K562 (cell line): Measurements from ENCODE around the gene PCED1B. TPM values are rescaled to one million over a fixed set of nuclear protein-coding genes. Genes with fewer than 3 reads are reported as not detected.

Experiments used
- ATAC-seq: fragments of 200-7000 bp; cut with Tn5 transposase; 3 replicates; pipeline ENCODE4 v1.9.1; 2020; ENCODE audit warnings: moderate library complexity
- BruUV-seq: library from RNA; stranded (reverse); fragments of 400-500 nt; replicated peaks from 2 replicates; lab custom pipeline; 2021; lab: Mats Ljungman, UMichigan
- CTCF ChIA-PET: fragments of 300-600 bp; formaldehyde crosslinking; extraction: SDS; loops from one replicate; lab custom pipeline; 2021; ENCODE audit warnings: low intra/inter-chr PET ratio; lab: Yijun Ruan, JAX
- POLR2A ChIA-PET: fragments of 300-600, 350-650 bp; sonication (Branson Sonifier 250); formaldehyde crosslinking; extraction: SDS; loops from one replicate; lab custom pipeline; 2021; ENCODE audit warnings: antibody characterized with exemption, inconsistent platforms; lab: Yijun Ruan, JAX
- DNase-seq, 4 experiments: peaks; one replicate each; pipeline versions ENCODE4 v3.0.0 to v3.0.0-alpha.2; 2011 to 2018; ENCODE audit warnings: low spot score in 3 of 4, mixed read lengths in 3 of 4; ENCODE audit errors: extremely low read depth in 1 of 4
- FAIRE-seq: peaks from 2 replicates; lab custom pipeline; 2011; peaks lifted over from hg19 to GRCh38; lab: Jason Lieb, UNC
- H2AFZ ChIP-seq: 2 replicates; pipeline ENCODE4 v1.6.0; 2011; ENCODE audit warnings: low read depth, low read length, control low read depth, inconsistent platforms
- H3K27ac ChIP-seq: fragments of 200-600 bp; 3 replicates; pipeline ENCODE4 v1.8.0; 2011; ENCODE audit warnings: low read depth, mild to moderate bottlenecking, control low read depth, inconsistent platforms, low read length, moderate library complexity, mixed read lengths; ENCODE audit errors: extremely low read depth
- H3K27me3 ChIP-seq, 2 experiments: fragments of 300-600 bp in 1 of 2; 2 replicates in 1 of 2; 3 replicates in 1 of 2; pipeline versions ENCODE4 v1.6.0 to v1.8.0; 2011; ENCODE audit warnings: inconsistent platforms in 2 of 2, low read length in 2 of 2, mild to moderate bottlenecking in 1 of 2, mixed read lengths in 1 of 2, moderate library complexity in 1 of 2; ENCODE audit not compliant: control insufficient read depth in 2 of 2, insufficient read depth in 2 of 2
- H3K36me3 ChIP-seq: fragments of 300-600 bp; 3 replicates; pipeline ENCODE4 v1.8.0; 2011; ENCODE audit warnings: mild to moderate bottlenecking, low read length, inconsistent platforms; ENCODE audit not compliant: control insufficient read depth, insufficient read depth
- H3K4me1 ChIP-seq, 2 experiments: fragments of 200-600 bp in 1 of 2; replicated peaks in 1 of 2; 2 replicates in 1 of 2; 3 replicates in 1 of 2; pipeline versions ENCODE4 v1.5.1 to v1.8.0; 2011; ENCODE audit warnings: inconsistent platforms in 2 of 2, low read length in 2 of 2, mild to moderate bottlenecking in 1 of 2, mixed read lengths in 1 of 2, moderate library complexity in 1 of 2; ENCODE audit not compliant: control insufficient read depth in 2 of 2, insufficient read depth in 2 of 2
- H3K4me2 ChIP-seq: 2 replicates; pipeline ENCODE4 v1.6.1; 2011; ENCODE audit warnings: low read length, control low read depth, inconsistent platforms, mixed read lengths; ENCODE audit not compliant: insufficient read depth
- H3K4me3 ChIP-seq: fragments of 200-600 bp; sonication (generic), shearing (Covaris generic); 2 replicates; pipeline ENCODE4 v1.5.1; 2016; ENCODE audit warnings: control low read depth, inconsistent platforms
- H3K79me2 ChIP-seq: fragments of 200-600 bp; 3 replicates; pipeline ENCODE4 v1.8.0; 2011; ENCODE audit warnings: low read length, inconsistent platforms; ENCODE audit not compliant: control insufficient read depth, insufficient read depth
- H3K9ac ChIP-seq, 2 experiments: 2 replicates each; pipeline versions ENCODE4 v1.6.0 to v1.6.1; 2011; ENCODE audit warnings: low read depth in 2 of 2, low read length in 2 of 2, control low read depth in 1 of 2, inconsistent platforms in 1 of 2, mild to moderate bottlenecking in 1 of 2, mixed read lengths in 1 of 2; ENCODE audit not compliant: insufficient read depth in 1 of 2
- H3K9me1 ChIP-seq: one replicate; pipeline ENCODE4 v1.6.0; 2011; ENCODE audit warnings: inconsistent platforms, mild to moderate bottlenecking, low read length, moderate library complexity; ENCODE audit not compliant: control insufficient read depth, insufficient read depth
- H3K9me3 ChIP-seq: replicated peaks from 2 replicates; pipeline ENCODE4 v1.5.1; 2011; ENCODE audit warnings: low read depth, low read length, inconsistent platforms; ENCODE audit not compliant: control insufficient read depth, insufficient read depth
- H4K20me1 ChIP-seq: replicated peaks from 2 replicates; pipeline ENCODE4 v1.6.1; 2011; ENCODE audit warnings: low read length, inconsistent platforms, mixed read lengths; ENCODE audit not compliant: control insufficient read depth, insufficient read depth
- CTBP1 ChIP-seq: fragments of 450-650 bp; IDR thresholded peaks from 2 replicates; pipeline ENCODE4 v1.6.1; 2016; ENCODE audit warnings: borderline replicate concordance
- SUPT5H ChIP-seq: fragments of 450-650 bp; IDR thresholded peaks from 2 replicates; pipeline ENCODE4 v1.6.1; 2016
- UBTF ChIP-seq, 2 experiments: IDR thresholded peaks; 2 replicates each; pipeline ENCODE4 v1.6.1; 2012; ENCODE audit warnings: improper control_type of control experiment in 2 of 2, low read depth in 2 of 2, low read length in 2 of 2, borderline replicate concordance in 1 of 2
- ZC3H11A ChIP-seq: IDR thresholded peaks from 2 replicates; pipeline ENCODE4 v1.6.1; 2012; ENCODE audit warnings: low read depth, low read length, improper control_type of control experiment
- ZNF584 ChIP-seq: fragments of 200-800 bp; sonication (Bioruptor generic); IDR thresholded peaks from 2 replicates; pipeline ENCODE4 v1.6.1; 2016; ENCODE audit warnings: low read depth, mild to moderate bottlenecking, missing genetic modification characterization, missing compliant biosample characterization
- whole genome bisulfite sequencing: fragments of 100-300 bp; shearing (Covaris generic); methylation state at CpG from one replicate; pipeline ENCODE4 v1.1.6; 2016; ENCODE audit warnings: low coverage, mixed read lengths; ENCODE audit not compliant: insufficient coverage; ENCODE audit errors: missing lambda C conversion rate; 5-methylcytosine and 5-hydroxymethylcytosine counted together
- in situ Hi-C: fragments of 300-500 bp; cut with MboI; formaldehyde crosslinking; loops from 4 replicates; pipeline ENCODE4 v1.15.0; 2018; ENCODE audit warnings: inconsistent platforms, mixed read lengths
- intact Hi-C: fragments of 100-400 bp; cut with micrococcal nuclease; formaldehyde crosslinking; loops from 2 replicates; pipeline ENCODE4 v1.14.2; 2022
- polyA plus RNA-seq, 8 experiments: library from polyadenylated mRNA; depleted of rRNA in 4 of 8; stranded (reverse) in 5 of 8; unstranded in 3 of 8; fragments of >200 nt; fragmentation: Nextera tagmentation in 2 of 8; fragmentation: Illumina TruSeq in 1 of 8; extraction: Ambion mirVana in 2 of 8; extraction: Trizol in 1 of 8; gene quantifications; 2 replicates each; pipeline versions ENCODE4 v1.2.1 to v1.2.3, GENCODE V29; 2011 to 2014; ENCODE audit warnings: inconsistent platforms in 1 of 8, missing spikeins in 1 of 8
- total RNA-seq, 7 experiments: library from RNA; depleted of rRNA in 6 of 7; stranded (reverse); fragments of >200 nt in 6 of 7; fragmentation: Illumina TruSeq in 2 of 7; extraction: Trizol in 2 of 7; gene quantifications; 2 replicates each; pipeline versions ENCODE4 v1.2.1 to v1.2.3, GENCODE V29; 2011 to 2021; ENCODE audit warnings: low replicate concordance in 1 of 7
- TF ChIP-seq, protein P1 (sequence below): fragments of 450-650 bp; formaldehyde crosslinking; IDR thresholded peaks from 2 replicates; pipeline ENCODE4 v1.4.0; 2022; ENCODE audit warnings: missing genetic modification characterization
- TF ChIP-seq, protein P2 (sequence below): fragments of 200-600 bp; sonication (generic); IDR thresholded peaks from one replicate; pipeline ENCODE4 v1.6.1; 2012; ENCODE audit warnings: mild to moderate bottlenecking, low read depth, low read length, inconsistent platforms

The PCED1B gene
- total and polyA plus RNA-seq, 9 of the 15 experiments (the other 6 are each of a cell fraction or from before 2014, with no cell fraction given), result 1.2 to 9.3 (median 2.5) TPM

- no peak overlapping the region for H2AFZ ChIP-seq
- no peak overlapping the region for H3K27ac ChIP-seq
- H3K9ac ChIP-seq, result no peak overlapping the region
- 29% methylated on average over 1 of the region's 1 CpG for WGBS
- no peaks in the 10 kb centered on the region for H3K36me3 ChIP-seq
- H4K20me1 ChIP-seq, result no peaks in the 10 kb centered on the region
- FAIRE-seq, result no peak
- no peaks in the 10 kb centered on the region for H3K9me3 ChIP-seq
- no peaks in the 10 kb centered on the region for H3K79me2 ChIP-seq
- CTCF ChIA-PET, result no interaction called here
- BruUV-seq, result no TSS peak
- POLR2A ChIA-PET, result interaction anchor here (0.5 to 1.0 kb wide), 3 partner anchors 9 to 670 kb away, joined by 3 read pairs; no protein-coding TSS in a partner anchor
- H3K4me3 ChIP-seq, result no peak overlapping the region
- no peaks in the 10 kb centered on the region for H3K4me1 ChIP-seq
- H3K9me1 ChIP-seq, result no peaks in the 10 kb centered on the region
- H3K4me2 ChIP-seq, result no peak overlapping the region
- in situ Hi-C loops (no loop called here), intact Hi-C loops (no loop called here)
- ATAC-seq, result no peak
- no peak for DNase-seq
- no peaks in the 10 kb centered on the region for H3K27me3 ChIP-seq
- TF ChIP-seq, protein P1, sequence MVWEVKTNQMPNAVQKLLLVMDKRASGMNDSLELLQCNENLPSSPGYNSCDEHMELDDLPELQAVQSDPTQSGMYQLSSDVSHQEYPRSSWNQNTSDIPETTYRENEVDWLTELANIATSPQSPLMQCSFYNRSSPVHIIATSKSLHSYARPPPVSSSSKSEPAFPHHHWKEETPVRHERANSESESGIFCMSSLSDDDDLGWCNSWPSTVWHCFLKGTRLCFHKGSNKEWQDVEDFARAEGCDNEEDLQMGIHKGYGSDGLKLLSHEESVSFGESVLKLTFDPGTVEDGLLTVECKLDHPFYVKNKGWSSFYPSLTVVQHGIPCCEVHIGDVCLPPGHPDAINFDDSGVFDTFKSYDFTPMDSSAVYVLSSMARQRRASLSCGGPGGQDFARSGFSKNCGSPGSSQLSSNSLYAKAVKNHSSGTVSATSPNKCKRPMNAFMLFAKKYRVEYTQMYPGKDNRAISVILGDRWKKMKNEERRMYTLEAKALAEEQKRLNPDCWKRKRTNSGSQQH (CRISPR knock-in tag), result no peak
- TF ChIP-seq UBTF (IDR thresholded peaks at IDR 0.05; ENCODE audit: borderline replicate concordance in 1 of 2, low read depth in 2 of 2, low read length in 2 of 2), result no peak
- TF ChIP-seq CTBP1, result no peak
- TF ChIP-seq SUPT5H, result no peak
- TF ChIP-seq ZNF584 (CRISPR knock-in tag), result no peak
- no peak for TF ChIP-seq ZC3H11A
- TF ChIP-seq, protein P2, sequence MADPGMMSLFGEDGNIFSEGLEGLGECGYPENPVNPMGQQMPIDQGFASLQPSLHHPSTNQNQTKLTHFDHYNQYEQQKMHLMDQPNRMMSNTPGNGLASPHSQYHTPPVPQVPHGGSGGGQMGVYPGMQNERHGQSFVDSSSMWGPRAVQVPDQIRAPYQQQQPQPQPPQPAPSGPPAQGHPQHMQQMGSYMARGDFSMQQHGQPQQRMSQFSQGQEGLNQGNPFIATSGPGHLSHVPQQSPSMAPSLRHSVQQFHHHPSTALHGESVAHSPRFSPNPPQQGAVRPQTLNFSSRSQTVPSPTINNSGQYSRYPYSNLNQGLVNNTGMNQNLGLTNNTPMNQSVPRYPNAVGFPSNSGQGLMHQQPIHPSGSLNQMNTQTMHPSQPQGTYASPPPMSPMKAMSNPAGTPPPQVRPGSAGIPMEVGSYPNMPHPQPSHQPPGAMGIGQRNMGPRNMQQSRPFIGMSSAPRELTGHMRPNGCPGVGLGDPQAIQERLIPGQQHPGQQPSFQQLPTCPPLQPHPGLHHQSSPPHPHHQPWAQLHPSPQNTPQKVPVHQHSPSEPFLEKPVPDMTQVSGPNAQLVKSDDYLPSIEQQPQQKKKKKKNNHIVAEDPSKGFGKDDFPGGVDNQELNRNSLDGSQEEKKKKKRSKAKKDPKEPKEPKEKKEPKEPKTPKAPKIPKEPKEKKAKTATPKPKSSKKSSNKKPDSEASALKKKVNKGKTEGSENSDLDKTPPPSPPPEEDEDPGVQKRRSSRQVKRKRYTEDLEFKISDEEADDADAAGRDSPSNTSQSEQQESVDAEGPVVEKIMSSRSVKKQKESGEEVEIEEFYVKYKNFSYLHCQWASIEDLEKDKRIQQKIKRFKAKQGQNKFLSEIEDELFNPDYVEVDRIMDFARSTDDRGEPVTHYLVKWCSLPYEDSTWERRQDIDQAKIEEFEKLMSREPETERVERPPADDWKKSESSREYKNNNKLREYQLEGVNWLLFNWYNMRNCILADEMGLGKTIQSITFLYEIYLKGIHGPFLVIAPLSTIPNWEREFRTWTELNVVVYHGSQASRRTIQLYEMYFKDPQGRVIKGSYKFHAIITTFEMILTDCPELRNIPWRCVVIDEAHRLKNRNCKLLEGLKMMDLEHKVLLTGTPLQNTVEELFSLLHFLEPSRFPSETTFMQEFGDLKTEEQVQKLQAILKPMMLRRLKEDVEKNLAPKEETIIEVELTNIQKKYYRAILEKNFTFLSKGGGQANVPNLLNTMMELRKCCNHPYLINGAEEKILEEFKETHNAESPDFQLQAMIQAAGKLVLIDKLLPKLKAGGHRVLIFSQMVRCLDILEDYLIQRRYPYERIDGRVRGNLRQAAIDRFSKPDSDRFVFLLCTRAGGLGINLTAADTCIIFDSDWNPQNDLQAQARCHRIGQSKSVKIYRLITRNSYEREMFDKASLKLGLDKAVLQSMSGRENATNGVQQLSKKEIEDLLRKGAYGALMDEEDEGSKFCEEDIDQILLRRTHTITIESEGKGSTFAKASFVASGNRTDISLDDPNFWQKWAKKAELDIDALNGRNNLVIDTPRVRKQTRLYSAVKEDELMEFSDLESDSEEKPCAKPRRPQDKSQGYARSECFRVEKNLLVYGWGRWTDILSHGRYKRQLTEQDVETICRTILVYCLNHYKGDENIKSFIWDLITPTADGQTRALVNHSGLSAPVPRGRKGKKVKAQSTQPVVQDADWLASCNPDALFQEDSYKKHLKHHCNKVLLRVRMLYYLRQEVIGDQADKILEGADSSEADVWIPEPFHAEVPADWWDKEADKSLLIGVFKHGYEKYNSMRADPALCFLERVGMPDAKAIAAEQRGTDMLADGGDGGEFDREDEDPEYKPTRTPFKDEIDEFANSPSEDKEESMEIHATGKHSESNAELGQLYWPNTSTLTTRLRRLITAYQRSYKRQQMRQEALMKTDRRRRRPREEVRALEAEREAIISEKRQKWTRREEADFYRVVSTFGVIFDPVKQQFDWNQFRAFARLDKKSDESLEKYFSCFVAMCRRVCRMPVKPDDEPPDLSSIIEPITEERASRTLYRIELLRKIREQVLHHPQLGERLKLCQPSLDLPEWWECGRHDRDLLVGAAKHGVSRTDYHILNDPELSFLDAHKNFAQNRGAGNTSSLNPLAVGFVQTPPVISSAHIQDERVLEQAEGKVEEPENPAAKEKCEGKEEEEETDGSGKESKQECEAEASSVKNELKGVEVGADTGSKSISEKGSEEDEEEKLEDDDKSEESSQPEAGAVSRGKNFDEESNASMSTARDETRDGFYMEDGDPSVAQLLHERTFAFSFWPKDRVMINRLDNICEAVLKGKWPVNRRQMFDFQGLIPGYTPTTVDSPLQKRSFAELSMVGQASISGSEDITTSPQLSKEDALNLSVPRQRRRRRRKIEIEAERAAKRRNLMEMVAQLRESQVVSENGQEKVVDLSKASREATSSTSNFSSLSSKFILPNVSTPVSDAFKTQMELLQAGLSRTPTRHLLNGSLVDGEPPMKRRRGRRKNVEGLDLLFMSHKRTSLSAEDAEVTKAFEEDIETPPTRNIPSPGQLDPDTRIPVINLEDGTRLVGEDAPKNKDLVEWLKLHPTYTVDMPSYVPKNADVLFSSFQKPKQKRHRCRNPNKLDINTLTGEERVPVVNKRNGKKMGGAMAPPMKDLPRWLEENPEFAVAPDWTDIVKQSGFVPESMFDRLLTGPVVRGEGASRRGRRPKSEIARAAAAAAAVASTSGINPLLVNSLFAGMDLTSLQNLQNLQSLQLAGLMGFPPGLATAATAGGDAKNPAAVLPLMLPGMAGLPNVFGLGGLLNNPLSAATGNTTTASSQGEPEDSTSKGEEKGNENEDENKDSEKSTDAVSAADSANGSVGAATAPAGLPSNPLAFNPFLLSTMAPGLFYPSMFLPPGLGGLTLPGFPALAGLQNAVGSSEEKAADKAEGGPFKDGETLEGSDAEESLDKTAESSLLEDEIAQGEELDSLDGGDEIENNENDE, result no peak
Observed at GRCh38 chr12:47065546-47065945, 13.9 kb upstream of the PCED1B start.
